Left ventricle myocardium inferior (tissue), 1 donor: ENCODE measurements around the gene UQCRC1. TPM values are rescaled to one million over a fixed set of nuclear protein-coding genes. Genes with fewer than 3 reads are reported as not detected.

Source experiments
- DNase-seq: peaks from one replicate; pipeline ENCODE4 v3.0.0-alpha.2; 2020
- H3K27ac ChIP-seq: fragments of 200-600 bp; replicated peaks from 2 replicates; pipeline ENCODE4 v1.8.0; 2021
- H3K27me3 ChIP-seq: fragments of 200-600 bp; 2 replicates; pipeline ENCODE4 v1.8.0; 2021; ENCODE audit warnings: low read depth
- H3K36me3 ChIP-seq: fragments of 200-600 bp; 2 replicates; pipeline ENCODE4 v1.8.0; 2021
- H3K4me1 ChIP-seq: fragments of 200-600 bp; 2 replicates; pipeline ENCODE4 v1.8.0; 2021
- H3K4me3 ChIP-seq: fragments of 200-600 bp; 2 replicates; pipeline ENCODE4 v1.8.0; 2021; ENCODE audit warnings: mild to moderate bottlenecking, moderate library complexity
- H3K9me3 ChIP-seq: fragments of 200-600 bp; replicated peaks from 2 replicates; pipeline ENCODE4 v1.8.0; 2021
- CTCF ChIP-seq: fragments of 200-600 bp; IDR thresholded peaks from 2 replicates; pipeline ENCODE4 v1.8.0; 2021; ENCODE audit warnings: antibody characterized with exemption, mild to moderate bottlenecking, borderline replicate concordance
- intact Hi-C: fragments of 100-400 bp; cut with micrococcal nuclease; formaldehyde crosslinking; loops from one replicate; pipeline ENCODE4 v1.11.0; 2022
- total RNA-seq: library from RNA; stranded (reverse); fragmentation: NEBNext Ultra II Directional; extraction: Animal tissue kit (Norgen Biotek cat#: 25700); gene quantifications from one replicate; pipeline ENCODE4 v1.2.1, GENCODE V29; 2021
- donor health status: DM: no; HTN: yes; CAD: no; lungs with severe emphysema.

The UQCRC1 gene
- total RNA-seq, 1 donor from 2014 or later = 1,000 TPM

GRCh38 chr3:48593337-48593736, 16.1 kb downstream of the UQCRC1 start:
- Histone ChIP-seq H3K36me3 (peaks cover 14% of the 10 kb centered on the region), H3K9me3 (no peaks in the 10 kb centered on the region), H3K4me3 (no peak overlapping the region), H3K27ac (no peak overlapping the region), H3K4me1 (peaks cover 41% of the 10 kb centered on the region), H3K27me3 (peaks cover 10% of the 10 kb centered on the region)
- intact Hi-C loops = no loop called here
- no peak for DNase-seq
- TF ChIP-seq CTCF = no peak

DNA sequence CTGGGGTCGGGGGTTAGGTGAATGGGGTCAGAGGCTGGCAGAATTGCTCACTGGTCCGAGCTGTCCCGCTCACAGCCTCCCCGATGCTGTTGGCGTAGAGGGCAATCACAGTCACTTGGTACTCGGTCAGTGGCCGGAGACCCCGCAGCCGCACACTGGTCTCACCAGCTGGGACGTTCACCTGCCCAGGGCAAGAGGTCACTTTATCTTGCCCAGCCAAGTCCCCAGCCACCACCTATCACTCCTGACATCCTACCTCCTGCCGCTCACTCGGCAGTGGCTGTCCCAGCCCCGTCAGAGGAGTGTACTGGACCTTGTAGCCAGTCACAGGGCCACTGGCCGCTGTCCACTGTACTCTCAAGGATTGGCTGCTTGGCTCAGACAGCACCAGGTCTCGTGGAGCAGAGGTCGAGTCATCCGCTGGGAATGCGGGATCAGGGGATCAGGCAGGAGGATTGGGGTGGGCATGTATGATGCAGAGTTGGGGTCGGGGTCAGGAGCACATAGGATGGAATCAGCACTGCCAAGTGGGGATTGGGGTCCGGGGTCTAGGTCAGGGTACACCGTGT, 16.8 kb downstream of the UQCRC1 start:
- no peak for TF ChIP-seq CTCF
- DNase-seq = no peak
- Histone ChIP-seq H3K27me3 (peaks cover 10% of the 10 kb centered on the region), H3K4me1 (peaks cover 34% of the 10 kb centered on the region), H3K36me3 (peaks cover 16% of the 10 kb centered on the region), H3K9me3 (no peaks in the 10 kb centered on the region), H3K4me3 (no peak overlapping the region), H3K27ac (no peak overlapping the region)
- intact Hi-C loops = no loop called here

DNA sequence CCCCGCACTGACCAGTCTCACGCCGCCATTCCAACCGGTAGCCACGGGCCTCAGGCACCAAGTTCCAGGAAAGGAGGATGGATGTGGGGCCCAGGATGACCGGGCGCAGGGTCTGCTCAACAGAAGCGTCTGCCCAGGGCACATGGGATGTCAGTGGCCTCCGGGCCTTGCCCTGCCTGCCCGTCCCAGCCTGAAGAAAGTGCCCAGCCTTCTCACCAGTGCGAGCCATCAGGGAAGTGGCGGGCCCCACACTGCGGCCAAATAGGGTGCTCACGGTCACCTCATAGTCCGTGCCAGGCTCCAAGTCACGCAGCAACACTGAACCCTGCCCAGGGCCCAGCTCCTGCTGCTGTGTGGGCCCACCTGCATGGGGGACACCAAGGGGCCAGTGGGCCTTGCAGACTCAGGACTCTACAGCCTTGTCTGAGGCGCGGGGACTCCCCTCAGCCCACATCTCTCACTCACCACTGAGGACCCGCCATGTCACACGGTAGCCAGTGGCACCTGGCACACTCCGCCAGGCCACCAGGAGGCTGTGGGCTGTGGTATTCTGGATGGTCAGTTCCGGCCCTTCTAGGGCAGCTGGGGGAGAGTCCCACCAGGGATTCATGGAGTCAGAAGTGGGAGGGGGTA, 17.4 kb downstream of the UQCRC1 start:
- H3K27ac ChIP-seq = no peak overlapping the region
- H3K4me3 ChIP-seq = no peak overlapping the region
- no peak for TF ChIP-seq CTCF
- H3K27me3 ChIP-seq = peaks cover 10% of the 10 kb centered on the region
- H3K9me3 ChIP-seq = no peaks in the 10 kb centered on the region
- peaks cover 28% of the 10 kb centered on the region for H3K4me1 ChIP-seq
- peaks cover 22% of the 10 kb centered on the region for H3K36me3 ChIP-seq
- no peak for DNase-seq
- intact Hi-C loops = no loop called here

DNA sequence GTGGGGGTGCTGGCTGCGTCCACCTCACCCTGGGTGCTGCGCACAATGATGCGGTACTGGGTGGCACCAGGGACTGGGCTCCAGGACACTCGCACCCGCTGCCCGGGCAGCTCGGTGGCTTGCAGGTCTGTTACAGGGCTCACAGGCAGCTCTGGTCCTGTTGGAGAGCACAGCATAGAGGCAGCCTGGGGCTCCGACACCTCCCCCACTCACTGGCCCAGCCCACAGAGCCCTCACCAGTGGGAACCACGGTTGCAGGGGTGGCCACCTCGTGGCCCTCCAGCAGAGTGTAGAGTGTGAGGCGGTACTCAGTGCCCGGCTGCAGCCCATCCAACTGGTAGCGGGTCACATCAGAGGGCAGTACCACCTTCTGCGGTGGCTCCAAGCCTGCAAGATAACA, 18.0 kb downstream of the UQCRC1 start:
- no peak overlapping the region for H3K27ac ChIP-seq
- intact Hi-C loops = no loop called here
- no peaks in the 10 kb centered on the region for H3K9me3 ChIP-seq
- peaks cover 22% of the 10 kb centered on the region for H3K4me1 ChIP-seq
- no peak for TF ChIP-seq CTCF
- H3K36me3 ChIP-seq = peaks cover 27% of the 10 kb centered on the region
- no peak for DNase-seq
- peaks cover 10% of the 10 kb centered on the region for H3K27me3 ChIP-seq
- H3K4me3 ChIP-seq = no peak overlapping the region

- no peak for TF ChIP-seq CTCF
- intact Hi-C loops = no loop called here
These were observed 21.2 kb downstream of the UQCRC1 start for GRCh38 chr3:48588230-48588629.

More at GRCh38 chr3:48588230-48588629, 21.2 kb downstream of the UQCRC1 start:
- no peak overlapping the region for H3K27ac ChIP-seq
- no peaks in the 10 kb centered on the region for H3K27me3 ChIP-seq
- no peak overlapping the region for H3K4me3 ChIP-seq
- H3K9me3 ChIP-seq = no peaks in the 10 kb centered on the region
- no peak for DNase-seq
- H3K36me3 ChIP-seq = peaks cover 44% of the 10 kb centered on the region
- H3K4me1 ChIP-seq = no peaks in the 10 kb centered on the region
